HL-60/S4 treated with phorbol 12-myristate 13-acetate at 8.2 ng/mL for 4 days and 3 days (cell line): Measurements from ENCODE around the gene TNRC18.
"Not testable (repeated sequence)": the region's sequence is repeated elsewhere in the genome, so short reads cannot be mapped to it uniquely, and the experiment has no call there.

Source experiments
- in situ Hi-C: fragments of 300-500 bp; cut with MboI; formaldehyde crosslinking; loops from 2 replicates; pipeline ENCODE4 v1.15.0; 2022; ENCODE audit warnings: low sequenced_read_pairs

TNRC18 gene

DNA sequence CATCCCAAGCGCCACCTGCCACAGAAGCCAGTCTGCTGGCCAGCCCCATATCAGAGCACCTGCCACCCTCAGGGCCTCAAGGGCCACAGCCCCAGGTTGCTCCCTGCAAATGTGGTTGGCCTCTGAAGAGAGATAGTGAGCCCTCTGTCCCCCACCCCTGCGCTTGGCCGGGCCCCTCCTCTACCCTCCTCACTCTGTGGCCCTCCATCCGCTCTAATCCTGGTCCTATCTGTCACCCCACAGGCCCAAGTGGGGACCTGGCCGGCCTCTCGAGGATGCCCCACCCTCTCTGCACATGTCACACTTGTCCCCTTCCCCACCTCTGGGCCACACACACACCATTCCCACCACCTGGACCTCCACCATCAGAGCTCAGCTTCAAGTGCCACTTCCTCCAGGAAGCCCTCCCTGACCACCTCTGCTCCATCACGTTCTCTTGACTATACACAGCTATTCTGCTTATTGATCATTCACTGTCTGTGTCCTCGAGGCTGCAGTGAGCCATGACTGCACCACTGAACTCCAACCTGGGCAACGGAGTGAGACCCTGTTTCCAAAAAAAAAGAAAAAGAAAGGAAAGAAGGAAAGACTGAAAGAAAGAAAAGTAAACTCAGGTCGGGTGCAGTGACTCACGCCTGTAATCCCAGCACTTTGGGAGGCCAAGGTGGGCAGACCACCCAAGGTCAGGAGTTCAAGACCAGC lies 42.4 kb downstream of the TNRC18 start:
- in situ Hi-C loops: no loop called here

DNA sequence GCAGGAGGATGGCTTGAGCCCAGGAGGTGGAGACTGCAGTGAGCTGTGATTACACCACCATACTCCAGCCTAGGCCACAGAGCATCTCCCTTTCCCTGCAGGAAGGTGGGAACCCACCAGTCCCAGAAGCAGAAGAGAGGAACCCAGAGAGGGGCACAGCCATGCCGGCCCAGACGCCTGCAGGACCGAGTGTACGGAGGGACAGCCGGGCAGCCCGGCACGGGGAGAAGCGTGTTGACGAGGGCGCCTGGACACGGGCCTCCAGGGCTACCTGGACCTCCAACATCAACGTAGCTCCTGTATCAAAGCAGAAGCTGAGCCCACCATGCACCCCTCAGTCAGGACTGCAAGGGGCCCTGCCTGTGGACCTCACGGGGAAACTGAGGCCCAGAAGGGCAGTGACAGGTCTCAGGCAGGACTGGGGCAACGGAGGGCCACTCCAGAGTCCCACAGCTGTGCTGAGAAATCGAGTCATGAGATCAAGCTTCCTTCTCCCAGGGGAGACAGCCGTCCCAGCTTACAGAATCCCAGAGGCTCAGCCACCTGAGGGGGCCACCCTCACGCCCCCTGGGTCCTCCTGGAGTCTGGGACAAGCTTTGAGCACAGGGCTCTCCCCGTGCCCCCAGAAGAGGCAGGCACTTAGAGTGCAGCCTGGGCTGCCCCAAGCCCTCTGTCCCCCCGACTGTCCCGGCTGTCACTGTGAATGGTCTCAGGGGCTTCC lies 43.1 kb downstream of the TNRC18 start:
- in situ Hi-C loops: no loop called here

DNA sequence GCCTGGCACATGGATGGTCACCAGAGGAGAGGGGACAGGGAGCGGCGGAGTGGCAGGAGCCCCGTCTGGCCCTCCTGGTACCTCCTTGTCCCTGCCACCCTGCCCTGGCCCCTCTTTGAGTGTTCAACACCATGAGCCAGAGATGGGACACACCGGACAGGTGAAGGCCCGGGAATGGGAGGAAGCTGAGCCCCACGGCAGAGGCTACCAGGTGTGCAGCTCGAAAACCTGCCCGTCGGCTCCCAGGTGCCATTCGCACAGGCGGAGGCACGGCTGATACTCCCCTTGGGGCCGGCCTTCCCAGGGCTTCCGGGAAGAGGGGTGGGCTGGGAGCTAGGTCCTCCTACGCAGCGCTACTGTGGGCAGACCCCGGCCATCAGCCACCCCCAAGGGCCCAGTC lies 44.1 kb downstream of the TNRC18 start:
- in situ Hi-C loops: no loop called here

DNA sequence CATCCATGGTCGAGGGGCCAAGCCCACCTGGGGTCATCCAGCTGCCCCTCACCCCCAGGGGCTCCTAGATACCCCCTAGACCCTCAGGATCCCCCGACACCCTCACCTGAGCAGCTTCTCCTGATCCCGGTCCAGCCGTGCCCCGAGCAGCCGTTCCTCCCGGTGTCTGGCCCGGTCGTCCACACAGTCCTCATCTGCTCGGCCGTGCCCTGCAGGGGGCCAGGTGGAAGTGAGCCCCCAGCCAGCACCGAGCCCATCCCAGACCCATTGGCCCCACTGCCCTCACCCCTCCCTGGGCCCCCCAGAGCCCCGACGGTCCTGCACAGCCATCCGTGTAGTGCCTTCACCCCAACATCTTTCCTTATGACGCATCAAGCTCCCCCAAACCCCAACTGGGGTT lies 45.8 kb downstream of the TNRC18 start:
- in situ Hi-C loops: no loop called here

DNA sequence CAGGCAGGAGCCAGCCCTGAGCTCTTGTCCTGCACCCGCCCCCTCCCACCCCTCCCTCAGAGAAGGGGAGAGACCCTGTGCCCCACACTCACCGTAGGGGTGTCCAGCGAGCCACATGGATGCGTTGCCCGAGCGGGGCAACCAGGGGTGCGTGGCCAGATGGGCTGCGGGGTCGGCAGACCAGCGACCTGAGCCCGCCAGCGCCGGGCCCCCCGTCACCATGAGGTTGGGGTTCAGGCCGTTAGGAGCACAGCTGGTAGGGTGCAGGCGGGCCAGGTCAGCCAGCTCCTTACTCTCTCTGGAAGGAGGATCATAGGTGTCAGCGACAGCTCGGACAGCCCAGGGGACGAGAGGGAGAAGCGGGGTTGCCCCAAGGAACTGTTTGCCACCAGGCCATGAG lies 46.4 kb downstream of the TNRC18 start:
- in situ Hi-C loops: no loop called here

DNA sequence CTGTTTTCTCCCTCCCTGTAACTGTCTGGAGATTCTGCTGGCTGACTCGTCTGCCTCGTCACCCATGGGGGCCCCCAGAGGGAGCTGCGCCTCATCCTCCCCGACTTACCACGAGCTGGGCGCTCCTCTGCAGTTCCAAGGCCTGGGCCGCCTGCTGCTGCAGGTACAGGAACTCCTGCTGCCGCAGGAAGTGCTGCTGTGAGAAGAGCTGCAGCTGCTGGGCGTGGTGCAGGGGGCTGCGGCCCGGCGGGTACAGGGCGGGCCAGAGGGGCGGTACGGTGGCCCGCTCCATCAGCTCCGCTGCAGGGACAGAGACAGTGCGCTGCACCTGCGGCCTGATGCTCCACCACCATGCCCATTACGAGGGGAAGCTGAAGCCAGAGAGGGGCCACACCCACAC lies 47.7 kb downstream of the TNRC18 start:
- in situ Hi-C loops: no loop called here

DNA sequence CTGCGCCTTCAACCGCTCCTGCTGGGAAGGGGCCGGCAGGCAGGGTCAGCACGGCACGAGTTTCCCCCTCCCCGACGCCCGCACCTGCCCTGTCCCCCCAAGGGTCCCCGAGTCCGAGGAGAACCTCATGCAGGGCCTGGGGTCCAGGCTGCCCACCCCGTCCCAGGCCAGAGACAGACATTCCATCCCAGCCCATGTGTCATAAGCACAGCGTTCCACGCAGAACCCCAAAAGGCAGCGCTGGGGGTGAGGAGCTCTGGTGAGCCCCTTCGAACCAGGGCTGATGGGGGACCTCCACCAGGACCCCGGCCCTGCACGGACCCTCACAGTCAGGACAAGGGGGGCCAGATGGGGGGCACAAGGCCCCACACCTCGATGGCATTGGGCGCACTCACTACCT lies 49.2 kb downstream of the TNRC18 start:
- in situ Hi-C loops: no loop called here

DNA sequence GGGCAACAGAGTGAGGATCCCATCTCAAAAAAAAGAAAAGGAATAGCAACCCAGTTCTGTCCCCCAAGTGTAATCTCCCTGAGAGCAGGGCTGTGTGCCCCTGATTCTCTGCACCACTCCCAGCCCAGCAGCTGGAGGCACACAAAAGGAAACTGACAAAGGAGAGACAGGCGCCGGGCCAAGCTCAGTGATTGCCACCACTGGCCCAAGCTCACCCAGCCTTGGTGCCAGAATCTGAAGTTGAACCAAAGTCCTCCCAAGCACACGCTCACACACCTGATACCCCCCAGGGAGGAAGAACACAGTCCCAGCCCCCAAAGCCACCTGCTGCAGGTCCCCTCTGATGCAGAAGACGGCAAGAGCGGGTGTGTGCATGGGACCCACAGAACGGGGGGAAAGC lies 50.3 kb downstream of the TNRC18 start:
- in situ Hi-C loops: no loop called here

DNA sequence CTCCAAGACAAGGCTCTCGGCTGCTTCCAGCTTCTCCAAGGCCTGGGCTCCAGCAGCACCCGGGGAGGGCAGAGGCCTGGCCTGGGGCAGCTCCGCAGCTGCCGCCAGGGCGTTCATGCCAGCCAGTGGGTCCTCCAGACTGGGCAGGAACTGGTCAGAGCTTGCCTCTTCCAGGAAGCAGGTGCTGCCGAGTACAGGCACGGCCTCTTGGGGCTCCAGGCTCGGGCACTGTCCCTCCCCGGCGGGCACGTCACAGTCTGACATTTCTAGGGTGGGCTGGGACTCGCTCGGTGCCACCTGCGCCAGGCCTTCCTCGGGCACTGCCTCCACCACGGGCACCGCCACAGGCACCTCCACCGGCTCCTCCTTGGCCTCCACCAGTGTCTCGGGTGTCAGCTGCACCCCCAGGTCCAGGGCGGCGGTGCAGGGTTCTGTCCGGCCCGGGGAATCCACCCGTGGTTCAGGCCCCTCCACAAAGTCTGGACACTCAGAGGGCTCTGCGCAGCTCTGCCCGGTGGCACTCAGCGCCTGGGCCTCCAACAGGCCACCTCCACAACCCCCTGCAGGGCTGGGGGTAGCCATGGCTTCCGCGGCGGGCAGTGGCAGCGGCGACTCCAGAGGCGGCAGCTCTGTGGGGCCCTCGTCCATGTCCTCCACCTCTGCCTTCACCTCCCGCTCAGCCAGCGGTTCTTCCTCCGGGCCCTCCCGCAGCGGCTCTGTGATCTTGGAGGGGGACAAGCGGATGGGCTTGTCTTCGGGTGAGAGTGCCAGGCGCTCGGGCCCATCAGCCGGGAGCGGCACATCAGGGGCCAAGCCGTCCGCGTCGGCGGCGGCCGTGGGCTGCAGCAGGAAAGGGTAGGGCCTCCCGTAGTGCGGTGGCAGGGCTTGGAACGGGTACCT lies 52.9 kb downstream of the TNRC18 start:
- in situ Hi-C loops: no loop called here

DNA sequence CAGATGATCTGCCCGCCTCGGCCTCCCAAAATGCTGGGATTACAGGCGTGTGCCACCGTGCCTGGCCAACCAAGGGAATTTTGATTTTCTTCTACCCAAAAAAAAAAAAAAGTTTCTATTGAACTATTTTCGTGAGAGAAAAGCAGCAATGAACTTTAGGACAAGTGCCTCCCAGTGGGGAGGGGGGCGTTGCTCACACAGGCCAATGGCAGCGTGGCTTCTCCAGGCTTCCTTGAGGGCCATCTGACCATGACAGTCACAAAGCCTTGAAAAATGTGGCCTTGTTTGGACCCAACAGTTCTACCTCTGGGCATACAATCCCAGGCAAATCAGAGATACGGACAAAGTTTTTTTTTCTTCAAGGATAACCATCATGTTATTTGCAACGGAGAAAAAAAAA lies 56.0 kb downstream of the TNRC18 start:
- in situ Hi-C loops: no loop called here

DNA sequence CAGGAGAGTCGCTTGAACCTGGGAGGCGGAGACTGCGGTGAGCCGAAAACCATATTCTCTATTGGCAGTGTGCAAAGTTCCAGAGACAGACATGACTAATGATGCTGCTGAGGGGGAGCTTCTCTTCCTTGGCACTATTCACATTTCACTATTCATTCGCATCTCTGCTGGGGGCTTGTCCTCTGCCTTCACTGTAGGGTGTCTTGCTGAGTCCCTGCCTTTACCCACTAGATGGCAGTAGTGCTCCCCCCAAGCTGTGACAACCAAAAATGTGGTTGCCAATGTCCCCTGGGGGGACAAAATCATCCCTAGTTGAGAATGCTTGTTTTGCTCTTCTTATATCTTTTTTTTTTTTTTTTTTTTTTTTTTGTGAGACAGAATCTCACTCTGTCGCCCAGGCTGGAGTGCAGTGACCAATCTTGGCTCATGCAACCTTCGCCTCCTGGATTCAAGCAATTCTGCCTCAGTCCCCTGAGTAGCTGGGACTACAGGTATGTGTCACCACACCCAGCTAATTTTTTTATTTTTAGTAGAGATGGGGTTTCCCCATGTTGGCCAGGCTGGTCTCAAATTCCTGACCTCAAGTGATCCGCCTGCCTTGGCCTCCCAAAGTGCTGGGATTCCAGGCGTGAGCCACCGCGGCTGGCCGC lies 57.5 kb downstream of the TNRC18 start:
- in situ Hi-C loops: not testable (repeated sequence)

DNA sequence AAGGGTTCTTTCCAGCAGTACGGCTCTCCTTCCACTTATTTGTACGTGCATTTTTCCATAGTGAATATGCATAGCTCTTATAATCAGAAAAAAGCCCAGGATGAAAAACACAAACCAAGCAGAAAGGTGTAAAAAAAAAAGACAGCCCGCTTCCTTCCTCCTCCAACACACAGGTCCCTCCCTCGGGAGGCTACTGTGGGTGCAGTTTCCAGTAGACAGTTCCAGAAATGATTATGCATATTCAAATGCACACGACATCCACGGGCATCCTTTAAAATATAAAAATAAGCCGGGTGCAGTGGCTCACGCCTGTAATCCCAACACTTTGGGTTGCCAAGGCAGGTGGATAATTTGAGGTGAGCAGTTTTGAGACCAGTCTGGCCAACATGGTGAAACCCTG lies 59.9 kb downstream of the TNRC18 start:
- in situ Hi-C loops: no loop called here

DNA sequence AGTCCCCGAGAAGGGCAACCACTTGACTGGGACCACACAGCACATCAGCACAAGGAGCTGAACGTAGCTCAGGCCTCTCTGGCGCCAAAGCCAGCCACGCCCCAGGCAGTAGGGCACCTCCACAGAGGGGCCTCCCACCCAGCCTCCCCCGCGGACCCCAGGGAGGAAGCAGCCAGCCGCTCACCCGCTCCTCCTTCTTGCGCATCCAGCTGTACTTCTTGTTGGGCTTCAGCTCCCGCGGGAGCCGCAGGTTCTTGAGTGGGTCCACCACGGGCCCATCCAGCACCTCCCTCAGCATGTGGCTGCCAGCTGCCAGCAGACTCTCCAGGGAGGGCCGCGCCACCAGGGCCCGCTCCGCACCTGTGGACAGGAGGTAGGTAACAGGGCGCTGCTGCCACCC lies 61.2 kb downstream of the TNRC18 start:
- in situ Hi-C loops: no loop called here

DNA sequence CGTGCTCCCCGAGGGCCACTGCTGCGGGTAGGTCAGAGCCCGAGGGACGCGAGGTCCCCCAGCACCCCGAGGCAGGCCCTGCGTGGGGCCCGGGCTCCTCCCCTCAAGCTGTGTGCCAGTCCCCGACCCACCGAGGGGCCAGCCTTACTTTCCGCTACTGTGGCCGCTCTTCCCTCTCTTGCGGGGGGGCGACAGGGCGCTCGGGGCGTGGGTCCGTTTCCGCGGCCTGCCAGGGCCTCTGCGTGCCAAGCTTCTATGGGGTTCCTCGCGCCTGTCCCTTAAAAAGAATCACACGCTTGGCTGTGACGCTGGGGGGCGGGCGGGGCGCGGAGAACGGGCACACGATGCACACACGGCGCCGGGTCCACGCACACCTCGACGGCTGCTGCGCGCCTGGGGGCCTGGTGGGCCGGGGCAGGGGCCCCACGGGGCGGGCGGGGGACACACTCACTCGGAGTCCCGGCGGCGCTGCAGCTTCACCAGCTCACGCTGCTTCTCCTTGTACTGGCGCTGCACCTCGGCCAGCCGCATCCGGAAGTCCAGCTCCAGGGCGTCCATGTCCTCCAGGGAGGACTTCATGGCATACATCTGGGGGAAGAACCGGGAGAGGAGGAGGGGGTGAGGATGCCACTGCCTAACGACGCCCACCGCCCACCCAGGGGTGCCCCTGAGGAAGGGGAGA lies 62.0 kb downstream of the TNRC18 start:
- in situ Hi-C loops: no loop called here

DNA sequence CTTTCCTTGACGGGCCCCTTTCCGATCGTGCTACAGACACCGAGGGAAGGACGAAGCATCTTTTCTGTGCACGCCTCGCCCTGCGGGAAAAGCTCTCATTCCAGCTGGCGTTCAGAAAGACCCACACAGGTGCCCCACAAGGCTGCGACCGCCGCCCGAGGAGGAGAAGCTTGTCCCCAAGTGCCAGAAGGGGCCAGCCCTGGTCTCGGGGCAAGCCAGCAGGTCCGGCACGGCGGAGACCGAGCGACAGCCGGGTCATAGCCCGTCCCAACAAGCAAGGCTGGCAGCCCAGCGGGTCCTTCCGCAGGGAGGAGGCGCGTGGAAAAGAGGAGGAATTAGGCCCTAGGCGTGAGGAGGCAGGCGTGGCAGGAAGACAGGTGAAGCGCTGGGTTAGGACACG lies 62.7 kb downstream of the TNRC18 start:
- in situ Hi-C loops: no loop called here

DNA sequence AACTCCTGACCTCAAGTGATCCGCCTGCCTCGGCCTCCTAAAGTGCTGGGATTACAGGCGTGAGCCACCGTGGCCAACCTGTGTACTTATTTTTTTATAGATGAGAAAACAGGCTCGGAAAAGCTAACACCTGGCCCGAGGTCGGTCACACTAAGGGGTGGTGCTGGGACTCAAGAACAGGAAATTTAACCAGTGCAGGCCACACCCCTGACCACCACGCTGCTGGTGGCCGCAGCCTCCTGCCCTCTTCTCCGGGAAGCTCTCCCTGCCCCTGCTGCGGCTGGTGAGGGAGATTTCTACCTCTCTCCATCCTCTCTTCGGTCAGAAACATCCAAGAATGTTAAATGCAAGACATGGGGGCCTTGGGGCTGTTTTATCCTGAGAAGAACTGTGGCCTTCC lies 63.2 kb downstream of the TNRC18 start:
- in situ Hi-C loops: no loop called here

DNA sequence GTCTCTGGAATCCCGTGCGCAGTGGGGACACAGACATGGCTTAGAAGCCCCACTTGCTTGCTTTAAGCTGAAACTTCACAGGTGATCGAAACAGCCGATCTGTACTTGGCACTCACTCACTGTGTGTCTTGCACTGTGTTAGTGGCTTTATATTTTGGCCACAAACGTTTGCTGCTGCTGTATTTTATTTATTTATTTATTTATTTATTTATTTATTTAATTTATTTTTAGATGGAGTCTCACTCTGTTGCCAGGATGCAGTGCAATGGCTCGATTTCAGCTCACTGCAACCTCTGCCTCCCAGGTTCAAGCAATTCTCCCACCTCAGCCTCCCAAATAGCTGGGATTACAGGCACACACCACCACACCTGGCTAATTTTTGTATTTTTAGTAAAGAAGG lies 63.6 kb downstream of the TNRC18 start:
- in situ Hi-C loops: not testable (repeated sequence)

DNA sequence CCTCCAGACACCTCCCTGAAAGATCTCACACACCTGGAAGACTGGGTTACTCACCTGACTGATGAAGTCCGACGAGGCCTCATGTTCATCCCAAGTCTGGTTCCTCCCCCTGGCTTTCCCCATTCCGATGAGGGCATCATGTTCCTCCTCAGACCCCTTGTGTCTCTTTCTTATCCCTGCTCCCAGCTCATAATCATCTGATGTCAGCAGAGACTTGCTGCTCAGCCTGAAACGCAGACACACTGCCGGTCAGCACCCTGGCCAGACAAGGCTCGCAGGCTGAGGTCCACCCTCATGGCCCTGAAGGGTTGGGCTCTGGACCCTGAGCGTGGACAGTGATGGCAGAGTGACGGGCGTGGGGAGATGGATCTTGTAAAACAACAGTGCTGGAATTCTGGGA lies 64.3 kb downstream of the TNRC18 start:
- in situ Hi-C loops: no loop called here

DNA sequence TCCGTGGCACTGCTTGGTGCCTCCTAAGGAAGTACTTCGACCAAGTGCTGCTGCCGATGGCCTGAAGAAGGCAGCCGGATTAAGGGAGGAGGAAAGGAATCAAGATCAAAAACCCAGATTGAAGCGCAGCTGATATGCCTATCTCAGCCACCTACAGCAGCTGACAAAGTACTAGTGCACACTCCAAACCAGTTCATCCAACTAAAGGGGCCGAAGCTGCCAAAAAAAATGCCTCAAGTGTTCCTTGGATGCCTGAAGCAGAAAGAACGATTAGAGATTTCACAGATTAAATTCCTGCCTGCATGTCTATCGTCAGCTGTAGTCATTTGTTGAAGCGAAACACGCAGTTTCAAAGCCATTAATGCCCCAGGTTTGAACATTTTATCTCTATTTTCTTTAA lies 65.7 kb downstream of the TNRC18 start:
- in situ Hi-C loops: no loop called here

DNA sequence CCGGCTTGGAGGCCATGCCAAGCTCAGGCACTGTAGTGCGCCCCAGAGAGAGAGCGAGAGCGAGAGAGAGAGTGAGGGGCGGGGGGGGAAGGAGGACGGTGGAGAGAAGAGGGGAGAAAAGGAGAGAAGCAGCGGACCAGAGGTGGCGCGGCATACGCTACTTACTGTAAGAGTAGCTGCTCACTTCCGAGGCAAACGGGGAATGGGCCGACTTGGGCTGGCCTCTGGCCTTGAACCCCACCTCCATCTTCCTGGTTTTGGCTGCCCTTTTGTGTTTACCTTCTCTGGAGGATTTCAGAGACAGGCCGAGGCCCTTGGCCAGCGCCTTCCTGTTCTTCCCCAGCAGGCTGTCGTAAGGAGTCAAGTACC lies 66.9 kb downstream of the TNRC18 start:
- in situ Hi-C loops: no loop called here
